HL-60 (cell line): Measurements from ENCODE around the gene SFMBT1.
A peak's percentile ranks its signal among the peaks of the same experiment; 100 is the strongest.

ENCODE experiments used
- DNase-seq, 2 experiments: peaks; one replicate each; pipeline ENCODE4 v3.0.0-alpha.2; 2010 to 2020; ENCODE audit warnings: low read depth in 1 of 2, low spot score in 1 of 2
- H3K27ac ChIP-seq: fragments of 250-450 bp; sonication (Bioruptor Pico); replicated peaks from 2 replicates; pipeline ENCODE4 v1.5.1; 2020; ENCODE audit warnings: mild to moderate bottlenecking, moderate library complexity
- H3K27me3 ChIP-seq: fragments of 250-450 bp; sonication (Bioruptor Pico); 2 replicates; pipeline ENCODE4 v1.5.1; 2021; ENCODE audit warnings: mild to moderate bottlenecking, moderate library complexity; ENCODE audit not compliant: insufficient read depth, poor library complexity, severe bottlenecking
- H3K4me3 ChIP-seq: replicated peaks from 2 replicates; pipeline ENCODE4 v1.5.1; 2011; ENCODE audit warnings: mild to moderate bottlenecking, control low read depth, low read length; ENCODE audit not compliant: insufficient read depth
- CTCF ChIP-seq: IDR thresholded peaks from one replicate; pipeline ENCODE4 v1.5.1; 2011; ENCODE audit warnings: low read length, control low read depth, inconsistent platforms; ENCODE audit not compliant: insufficient read depth
- GABPA ChIP-seq: IDR thresholded peaks from 2 replicates; pipeline ENCODE4 v1.6.1; 2012; ENCODE audit warnings: low read depth
- POLR2AphosphoS5 ChIP-seq: IDR thresholded peaks from 2 replicates; pipeline ENCODE4 v1.6.1; 2012; ENCODE audit warnings: low read depth
- REST ChIP-seq: IDR thresholded peaks from 2 replicates; pipeline ENCODE4 v1.6.1; 2012; ENCODE audit warnings: low read depth; ENCODE audit not compliant: insufficient replicate concordance
- SPI1 ChIP-seq: IDR thresholded peaks from 2 replicates; pipeline ENCODE4 v1.6.1; 2012; ENCODE audit warnings: low read depth, mild to moderate bottlenecking, borderline replicate concordance

Gene SFMBT1

GRCh38 chr3:52920841-52921240 lies 125.0 kb downstream of the SFMBT1 start:
- Histone ChIP-seq H3K27ac (no peak overlapping the region), H3K4me3 (no peak overlapping the region), H3K27me3 (no peaks in the 10 kb centered on the region)
- TF ChIP-seq SPI1 (peak; percentile 65), POLR2AphosphoS5 (no peak)
- peak in 1 of 2 experiments; percentile 18 for DNase-seq

- Histone ChIP-seq H3K27me3 (no peaks in the 10 kb centered on the region), H3K27ac (no peak overlapping the region), H3K4me3 (no peak overlapping the region)
- no peak for DNase-seq
- TF ChIP-seq REST (no peak), GABPA (no peak), SPI1 (no peak), CTCF (no peak), POLR2AphosphoS5 (no peak)
These were observed 128.8 kb downstream of the SFMBT1 start for GRCh38 chr3:52917044-52917443.

GRCh38 chr3:52915294-52915693 lies 130.6 kb downstream of the SFMBT1 start:
- DNase-seq = no peak
- H3K27ac ChIP-seq = no peak overlapping the region
- TF ChIP-seq CTCF (no peak), REST (no peak), SPI1 (no peak), GABPA (no peak), POLR2AphosphoS5 (no peak)
- H3K27me3 ChIP-seq = no peaks in the 10 kb centered on the region
- H3K4me3 ChIP-seq = no peak overlapping the region

GRCh38 chr3:52912885-52913731 lies 132.8 kb downstream of the SFMBT1 start:
- Histone ChIP-seq H3K27ac (no peak overlapping the region), H3K27me3 (no peaks in the 10 kb centered on the region), H3K4me3 (no peak overlapping the region)
- TF ChIP-seq REST = no peak
- no peak for DNase-seq
